Gastrocnemius medialis (tissue), 4 donors: Measurements from ENCODE around the gene SART3.

Experiments used
- CTCF ChIP-seq, 5 experiments: fragments of 450-650 bp in 3 of 5; fragments of 200-600 bp in 2 of 5; sonication (generic) in 2 of 5; IDR thresholded peaks in 4 of 5; conservative IDR thresholded peaks in 1 of 5; 1 replicate in 4 of 5; 2 replicates in 1 of 5; pipeline ENCODE4 v1.5.1; 2016 to 2019; ENCODE audit warnings: antibody characterized with exemption in 5 of 5, mild to moderate bottlenecking in 3 of 5, moderate library complexity in 3 of 5
- POLR2A ChIP-seq, 2 donors: fragments of 450-650 bp; IDR thresholded peaks; one replicate each; pipeline ENCODE4 v1.6.1; 2017; ENCODE audit warnings: antibody characterized with exemption in 2 of 2, mild to moderate bottlenecking in 2 of 2, moderate library complexity in 2 of 2

GRCh38 chr12:108531929-108532848 is 28.8 kb downstream of the SART3 start:
- no peak for TF ChIP-seq CTCF (IDR thresholded peaks at IDR 0.05 in 4 of 5, conservative IDR thresholded peaks at IDR 0.05 in 1 of 5)
- TF ChIP-seq POLR2A (IDR thresholded peaks at IDR 0.05), result no peak
